MM.1S (cell line): ENCODE measurements around the gene TMEM235.

Source experiments
- DNase-seq: peaks from one replicate; pipeline ENCODE4 v3.0.0-alpha.2; 2015
- H2AFZ ChIP-seq: fragments of 300-600 bp; sonication (generic); 2 replicates; pipeline ENCODE4 v1.6.0; 2016; ENCODE audit warnings: antibody characterized with exemption, low read length
- H3F3A ChIP-seq: fragments of 300-600 bp; sonication (generic); 2 replicates; pipeline ENCODE4 v1.6.1; 2016; ENCODE audit warnings: mild to moderate bottlenecking, antibody characterized with exemption, low read length, moderate library complexity, mixed read lengths; ENCODE audit not compliant: insufficient read depth
- H3K27ac ChIP-seq: fragments of 300-600 bp; sonication (generic); 2 replicates; pipeline ENCODE4 v1.5.1; 2016; ENCODE audit warnings: mild to moderate bottlenecking, low read length
- H3K27me3 ChIP-seq: fragments of 300-600 bp; sonication (generic); replicated peaks from 2 replicates; pipeline ENCODE4 v1.6.0; 2016; ENCODE audit warnings: low read length; ENCODE audit not compliant: insufficient read depth
- H3K36me3 ChIP-seq: fragments of 300-600 bp; sonication (generic); replicated peaks from 2 replicates; pipeline ENCODE4 v1.6.1; 2016; ENCODE audit warnings: mild to moderate bottlenecking, low read length, mixed read lengths; ENCODE audit not compliant: insufficient read depth
- H3K4me1 ChIP-seq: fragments of 300-600 bp; sonication (generic); 2 replicates; pipeline ENCODE4 v1.6.1; 2016; ENCODE audit warnings: low read length, mixed read lengths
- H3K4me2 ChIP-seq: fragments of 300-600 bp; sonication (generic); 2 replicates; pipeline ENCODE4 v1.6.0; 2016; ENCODE audit warnings: low read depth, low read length
- H3K4me3 ChIP-seq: fragments of 300-600 bp; sonication (generic); 2 replicates; pipeline ENCODE4 v1.5.1; 2016; ENCODE audit warnings: low read length, mixed read lengths
- H3K79me2 ChIP-seq: fragments of 300-600 bp; sonication (generic); 2 replicates; pipeline ENCODE4 v1.6.1; 2016; ENCODE audit warnings: mixed run types, low read length, mixed read lengths
- H3K9ac ChIP-seq: fragments of 300-600 bp; sonication (generic); 2 replicates; pipeline ENCODE4 v1.6.1; 2016; ENCODE audit warnings: low read length, mixed read lengths
- H3K9me2 ChIP-seq: fragments of 300-600 bp; sonication (generic); replicated peaks from 2 replicates; pipeline ENCODE4 v1.6.1; 2016; ENCODE audit warnings: mild to moderate bottlenecking, low read length, mixed read lengths; ENCODE audit not compliant: insufficient read depth
- H3K9me3 ChIP-seq: fragments of 300-600 bp; sonication (generic); replicated peaks from 2 replicates; pipeline ENCODE4 v1.6.1; 2016; ENCODE audit warnings: mild to moderate bottlenecking, low read length, mixed read lengths; ENCODE audit not compliant: insufficient read depth
- H4K20me1 ChIP-seq: fragments of 300-600 bp; sonication (generic); 2 replicates; pipeline ENCODE4 v1.6.1; 2016; ENCODE audit warnings: mild to moderate bottlenecking, low read length, moderate library complexity, mixed read lengths; ENCODE audit not compliant: insufficient read depth
- CTCF ChIP-seq: fragments of 300-600 bp; sonication (generic); IDR thresholded peaks from 2 replicates; pipeline ENCODE4 v1.5.1; 2016; ENCODE audit warnings: antibody characterized with exemption, low read length, mixed read lengths
- EZH2 ChIP-seq: fragments of 300-600 bp; sonication (generic); optimal IDR thresholded peaks from 2 replicates; pipeline ENCODE3; 2017; ENCODE audit warnings: low read depth, mild to moderate bottlenecking, antibody characterized with exemption, low read length, mixed read lengths
- EZH2phosphoT487 ChIP-seq: fragments of 300-600 bp; sonication (generic); IDR thresholded peaks from 2 replicates; pipeline ENCODE4 v1.6.1; 2018; ENCODE audit warnings: antibody characterized with exemption, low read length

TMEM235 gene

GRCh38 chr17:78269955-78270381, 38.5 kb downstream of the TMEM235 start:
- Histone ChIP-seq H3K4me3 (no peak overlapping the region), H3K4me2 (no peak overlapping the region), H3K27ac (no peak overlapping the region), H3K9me3 (no peaks in the 10 kb centered on the region), H3K4me1 (no peaks in the 10 kb centered on the region), H3F3A (no peaks in the 10 kb centered on the region), H3K9ac (no peak overlapping the region), H3K79me2 (no peaks in the 10 kb centered on the region), H3K9me2 (no peaks in the 10 kb centered on the region), H3K27me3 (peaks cover 17% of the 10 kb centered on the region), H3K36me3 (no peaks in the 10 kb centered on the region), H2AFZ (no peak overlapping the region), H4K20me1 (no peaks in the 10 kb centered on the region)
- TF ChIP-seq CTCF (no peak), EZH2phosphoT487 (no peak), EZH2 (no peak)
- no peak for DNase-seq

GRCh38 chr17:78271419-78272170, 40.2 kb downstream of the TMEM235 start:
- H3K9ac ChIP-seq = no peak overlapping the region

GRCh38 chr17:78272181-78272913, 40.9 kb downstream of the TMEM235 start:
- Histone ChIP-seq H3K9me2 (no peaks in the 10 kb centered on the region), H3K4me1 (peaks cover 17% of the 10 kb centered on the region), H3K79me2 (no peaks in the 10 kb centered on the region), H3K4me2 (no peak overlapping the region), H3K4me3 (no peak overlapping the region), H3K9me3 (no peaks in the 10 kb centered on the region), H3K27me3 (peaks cover 17% of the 10 kb centered on the region), H2AFZ (no peak overlapping the region), H4K20me1 (no peaks in the 10 kb centered on the region), H3K36me3 (no peaks in the 10 kb centered on the region), H3K27ac (no peak overlapping the region), H3F3A (peaks cover 19% of the 10 kb centered on the region), H3K9ac (no peak overlapping the region)
- TF ChIP-seq EZH2 = no peak
- peak; percentile 29 for DNase-seq

More at GRCh38 chr17:78271419-78272170, 40.2 kb downstream of the TMEM235 start:
- Histone ChIP-seq H3K36me3 (no peaks in the 10 kb centered on the region), H3K9me3 (no peaks in the 10 kb centered on the region), H3K79me2 (no peaks in the 10 kb centered on the region), H3F3A (peaks cover 12% of the 10 kb centered on the region), H3K27ac (no peak overlapping the region), H3K4me2 (no peak overlapping the region), H3K4me1 (peaks cover 12% of the 10 kb centered on the region), H3K9me2 (no peaks in the 10 kb centered on the region), H4K20me1 (no peaks in the 10 kb centered on the region), H2AFZ (no peak overlapping the region), H3K4me3 (no peak overlapping the region), H3K27me3 (peaks cover 17% of the 10 kb centered on the region)
- no peak for DNase-seq
- TF ChIP-seq EZH2 (no peak), EZH2phosphoT487 (no peak), CTCF (no peak)

GRCh38 chr17:78272914-78273258, 41.5 kb downstream of the TMEM235 start:
- Histone ChIP-seq H3K4me2 (no peak overlapping the region), H3K4me3 (no peak overlapping the region), H3K27me3 (peaks cover 17% of the 10 kb centered on the region), H3K79me2 (no peaks in the 10 kb centered on the region), H3K27ac (no peak overlapping the region), H3K9me2 (no peaks in the 10 kb centered on the region), H3K9me3 (no peaks in the 10 kb centered on the region), H3K9ac (no peak overlapping the region), H2AFZ (no peak overlapping the region), H3K36me3 (no peaks in the 10 kb centered on the region), H3F3A (peaks cover 24% of the 10 kb centered on the region), H3K4me1 (peaks cover 21% of the 10 kb centered on the region), H4K20me1 (no peaks in the 10 kb centered on the region)
- DNase-seq = no peak
- no peak for TF ChIP-seq EZH2phosphoT487
- no peak for TF ChIP-seq EZH2
- TF ChIP-seq CTCF = no peak
